ENCODE results near the gene POGLUT2.

DNA sequence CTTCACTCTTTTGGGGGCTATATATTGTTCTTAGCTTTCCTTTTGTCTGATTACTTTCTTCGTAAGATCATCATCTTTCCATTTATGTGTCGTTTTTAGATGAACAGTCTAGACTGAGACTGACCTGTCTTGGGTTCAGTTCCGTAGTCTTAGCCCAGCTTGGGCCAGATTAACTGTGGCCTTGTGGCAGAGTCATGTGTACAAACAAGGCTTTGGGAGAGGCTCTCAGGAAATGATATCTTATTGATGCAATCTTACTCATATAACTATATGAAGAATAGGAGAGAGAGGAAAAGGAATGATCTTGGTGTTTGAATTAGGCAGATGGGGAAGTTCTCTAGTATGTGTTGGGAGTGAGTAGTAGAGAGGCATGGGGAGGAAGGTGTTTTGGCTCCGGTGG lies 40.2 kb upstream of the POGLUT2 start:
- no peak for TF ChIP-seq POLR2A (IDR thresholded peaks at IDR 0.05)
- TF ChIP-seq, protein P1, sequence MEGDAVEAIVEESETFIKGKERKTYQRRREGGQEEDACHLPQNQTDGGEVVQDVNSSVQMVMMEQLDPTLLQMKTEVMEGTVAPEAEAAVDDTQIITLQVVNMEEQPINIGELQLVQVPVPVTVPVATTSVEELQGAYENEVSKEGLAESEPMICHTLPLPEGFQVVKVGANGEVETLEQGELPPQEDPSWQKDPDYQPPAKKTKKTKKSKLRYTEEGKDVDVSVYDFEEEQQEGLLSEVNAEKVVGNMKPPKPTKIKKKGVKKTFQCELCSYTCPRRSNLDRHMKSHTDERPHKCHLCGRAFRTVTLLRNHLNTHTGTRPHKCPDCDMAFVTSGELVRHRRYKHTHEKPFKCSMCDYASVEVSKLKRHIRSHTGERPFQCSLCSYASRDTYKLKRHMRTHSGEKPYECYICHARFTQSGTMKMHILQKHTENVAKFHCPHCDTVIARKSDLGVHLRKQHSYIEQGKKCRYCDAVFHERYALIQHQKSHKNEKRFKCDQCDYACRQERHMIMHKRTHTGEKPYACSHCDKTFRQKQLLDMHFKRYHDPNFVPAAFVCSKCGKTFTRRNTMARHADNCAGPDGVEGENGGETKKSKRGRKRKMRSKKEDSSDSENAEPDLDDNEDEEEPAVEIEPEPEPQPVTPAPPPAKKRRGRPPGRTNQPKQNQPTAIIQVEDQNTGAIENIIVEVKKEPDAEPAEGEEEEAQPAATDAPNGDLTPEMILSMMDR (IDR thresholded peaks at IDR 0.05) = no peak
